IMR-90 (cell line): ENCODE measurements around the gene ARHGAP32. TPM values are rescaled to one million over a fixed set of nuclear protein-coding genes. Genes with fewer than 3 reads are reported as not detected.

ENCODE experiments used
- ATAC-seq: fragments of 200-7000 bp; cut with Tn5 transposase; 2 replicates; pipeline ENCODE4 v1.9.1; 2020; ENCODE audit warnings: low read depth, mild to moderate bottlenecking, moderate library complexity
- BruUV-seq: library from RNA; stranded (reverse); fragments of 400-500 nt; replicated peaks from 2 replicates; lab custom pipeline; 2021; lab: Mats Ljungman, UMichigan
- CTCF ChIA-PET: fragments of 300-600 bp; formaldehyde crosslinking; extraction: SDS; loops from one replicate; lab custom pipeline; 2021; ENCODE audit warnings: antibody characterized with exemption; lab: Yijun Ruan, JAX
- POLR2A ChIA-PET: fragments of 300-600 bp; sonication (Branson Sonifier 250); formaldehyde crosslinking; loops from one replicate; lab custom pipeline; 2022; ENCODE audit warnings: antibody characterized with exemption; ENCODE audit not compliant: unreplicated experiment; lab: Charles Lee
- DNase-seq: peaks from one replicate; pipeline ENCODE4 v3.0.0; 2013
- H2AFZ ChIP-seq: replicated peaks from 2 replicates; pipeline ENCODE3; 2013; ENCODE audit warnings: low read length, mild to moderate bottlenecking; ENCODE audit not compliant: poor library complexity
- H2AK5ac ChIP-seq: 2 replicates; pipeline ENCODE4 v1.6.1; 2013; ENCODE audit warnings: low read depth, low read length, inconsistent platforms
- H2AK9ac ChIP-seq: replicated peaks from 2 replicates; pipeline ENCODE3; 2013; ENCODE audit warnings: mild to moderate bottlenecking, low read depth, low read length, moderate library complexity; ENCODE audit not compliant: poor library complexity
- H2BK120ac ChIP-seq: 2 replicates; pipeline ENCODE4 v1.6.1; 2013; ENCODE audit warnings: low read depth, low read length, inconsistent platforms
- H2BK15ac ChIP-seq: 3 replicates; pipeline ENCODE4 v1.6.1; 2013; ENCODE audit warnings: low read depth, low read length, inconsistent platforms
- H2BK20ac ChIP-seq: 2 replicates; pipeline ENCODE4 v1.6.1; 2013; ENCODE audit warnings: low read depth, mild to moderate bottlenecking, inconsistent platforms, low read length, moderate library complexity
- H2BK5ac ChIP-seq: 2 replicates; pipeline ENCODE4 v1.6.1; 2013; ENCODE audit warnings: mild to moderate bottlenecking, low read depth, low read length, inconsistent platforms; ENCODE audit not compliant: poor library complexity, severe bottlenecking
- H3K14ac ChIP-seq: replicated peaks from 2 replicates; pipeline ENCODE4 v1.6.1; 2013; ENCODE audit warnings: low read depth, low read length, inconsistent platforms
- H3K18ac ChIP-seq: 2 replicates; pipeline ENCODE4 v1.6.1; 2013; ENCODE audit warnings: low read depth, low read length, control low read depth
- H3K23ac ChIP-seq: 2 replicates; pipeline ENCODE4 v1.6.1; 2013; ENCODE audit warnings: low read depth, low read length, inconsistent platforms
- H3K27ac ChIP-seq: 2 replicates; pipeline ENCODE4 v1.5.1; 2013; ENCODE audit warnings: mild to moderate bottlenecking, control low read depth, low read length; ENCODE audit not compliant: insufficient read depth
- H3K27me3 ChIP-seq: 2 replicates; pipeline ENCODE4 v1.6.1; 2013; ENCODE audit warnings: low read length; ENCODE audit not compliant: control insufficient read depth, insufficient read depth
- H3K36me3 ChIP-seq: 2 replicates; pipeline ENCODE4 v1.6.1; 2013; ENCODE audit warnings: low read length, mixed read lengths; ENCODE audit not compliant: control insufficient read depth, insufficient read depth
- H3K4ac ChIP-seq: 2 replicates; pipeline ENCODE4 v1.6.1; 2013; ENCODE audit warnings: low read depth, low read length, inconsistent platforms
- H3K4me1 ChIP-seq: 2 replicates; pipeline ENCODE4 v1.6.1; 2013; ENCODE audit warnings: low read length, mixed read lengths; ENCODE audit not compliant: control insufficient read depth, insufficient read depth
- H3K4me2 ChIP-seq: 2 replicates; pipeline ENCODE4 v1.6.1; 2013; ENCODE audit warnings: low read depth, mild to moderate bottlenecking, control low read depth, low read length, moderate library complexity
- H3K4me3 ChIP-seq: 2 replicates; pipeline ENCODE4 v1.5.1; 2013; ENCODE audit warnings: low read depth, mild to moderate bottlenecking, control low read depth, low read length, moderate library complexity; ENCODE audit not compliant: insufficient read depth
- H3K56ac ChIP-seq: 2 replicates; pipeline ENCODE4 v1.6.1; 2013; ENCODE audit warnings: low read length, inconsistent platforms; ENCODE audit not compliant: insufficient read depth; ENCODE audit errors: extremely low read depth
- H3K79me1 ChIP-seq, 2 experiments: 2 replicates each; pipeline ENCODE4 v1.6.1; 2013; ENCODE audit warnings: low read length in 2 of 2, inconsistent platforms in 1 of 2, low read depth in 1 of 2
- H3K9ac ChIP-seq: 2 replicates; pipeline ENCODE4 v1.6.1; 2013; ENCODE audit warnings: low read depth, low read length, control low read depth
- H3K9me1 ChIP-seq: 2 replicates; pipeline ENCODE4 v1.6.1; 2013; ENCODE audit warnings: low read length, inconsistent platforms; ENCODE audit not compliant: insufficient read depth
- H3K9me3 ChIP-seq: 2 replicates; pipeline ENCODE4 v1.6.1; 2013; ENCODE audit warnings: low read length; ENCODE audit not compliant: control insufficient read depth, insufficient read depth
- H4K20me1 ChIP-seq: 2 replicates; pipeline ENCODE4 v1.6.1; 2013; ENCODE audit warnings: low read length, inconsistent platforms; ENCODE audit not compliant: insufficient read depth
- H4K5ac ChIP-seq: 2 replicates; pipeline ENCODE4 v1.6.1; 2013; ENCODE audit warnings: mild to moderate bottlenecking, low read depth, low read length, control low read depth
- H4K8ac ChIP-seq, 2 experiments: 2 replicates each; pipeline ENCODE4 v1.6.1; 2013; ENCODE audit warnings: low read depth in 2 of 2, low read length in 2 of 2, control low read depth in 1 of 2, inconsistent platforms in 1 of 2
- H4K91ac ChIP-seq: 2 replicates; pipeline ENCODE4 v1.6.1; 2013; ENCODE audit warnings: low read depth, low read length, inconsistent platforms; ENCODE audit not compliant: insufficient read depth
- BHLHE40 ChIP-seq: fragments of 150-350 bp; IDR thresholded peaks from 2 replicates; pipeline ENCODE4 v1.6.1; 2016; ENCODE audit warnings: mild to moderate bottlenecking, low read depth, low read length
- CEBPB ChIP-seq: IDR thresholded peaks from 2 replicates; pipeline ENCODE4 v1.6.1; 2012; ENCODE audit warnings: low read depth, low read length, improper control_type of control experiment
- CHD1 ChIP-seq: IDR thresholded peaks from 2 replicates; pipeline ENCODE4 v1.6.1; 2012; ENCODE audit warnings: low read depth, low read length, improper control_type of control experiment
- FOS ChIP-seq: fragments of 150-350 bp; IDR thresholded peaks from 2 replicates; pipeline ENCODE4 v1.6.1; 2016; ENCODE audit warnings: low read depth, low read length
- MAFK ChIP-seq: IDR thresholded peaks from 2 replicates; pipeline ENCODE4 v1.6.1; 2012; ENCODE audit warnings: low read depth, low read length, improper control_type of control experiment
- MAZ ChIP-seq: IDR thresholded peaks from 2 replicates; pipeline ENCODE4 v1.6.1; 2012; ENCODE audit warnings: low read depth, mild to moderate bottlenecking, low read length, improper control_type of control experiment, moderate library complexity, borderline replicate concordance
- MXI1 ChIP-seq: IDR thresholded peaks from 2 replicates; pipeline ENCODE4 v1.6.1; 2012; ENCODE audit warnings: low read depth, mild to moderate bottlenecking, low read length, moderate library complexity, borderline replicate concordance
- NFE2L2 ChIP-seq: fragments of 150-350 bp; IDR thresholded peaks from 2 replicates; pipeline ENCODE4 v1.6.1; 2016; ENCODE audit warnings: low read depth, mild to moderate bottlenecking, low read length
- POLR2A ChIP-seq: IDR thresholded peaks from 2 replicates; pipeline ENCODE4 v1.6.1; 2012; ENCODE audit warnings: mild to moderate bottlenecking, low read depth, low read length
- RAD21 ChIP-seq: IDR thresholded peaks from 2 replicates; pipeline ENCODE4 v1.6.1; 2012; ENCODE audit warnings: low read length, improper control_type of control experiment
- RCOR1 ChIP-seq: IDR thresholded peaks from 2 replicates; pipeline ENCODE4 v1.6.1; 2012; ENCODE audit warnings: mild to moderate bottlenecking, low read length, improper control_type of control experiment; ENCODE audit not compliant: insufficient replicate concordance
- RFX5 ChIP-seq: IDR thresholded peaks from 2 replicates; pipeline ENCODE4 v1.8.0; 2012; ENCODE audit warnings: low read depth, mild to moderate bottlenecking, low read length, moderate library complexity
- SMC3 ChIP-seq: fragments of 150-350 bp; IDR thresholded peaks from 2 replicates; pipeline ENCODE4 v1.6.1; 2016; ENCODE audit warnings: low read depth, mild to moderate bottlenecking, antibody characterized with exemption, low read length, moderate library complexity
- WGBS, 2 experiments: methylation state at CpG; one replicate each; pipeline versions ENCODE4 v1.1.5 to v1.1.7; 2013; ENCODE audit warnings: missing lambda C conversion rate in 2 of 2; ENCODE audit not compliant: insufficient read length in 1 of 2; ENCODE audit errors: extremely low coverage in 2 of 2; 5-methylcytosine and 5-hydroxymethylcytosine counted together
- dilution Hi-C: fragments of 300-500 bp; cut with HindIII; formaldehyde crosslinking; loops from one replicate; pipeline ENCODE4 v1.14.3; 2018; ENCODE audit warnings: low sequenced_read_pairs; ENCODE audit not compliant: unreplicated experiment
- in situ Hi-C: fragments of 300-500 bp; cut with MboI; formaldehyde crosslinking; loops from 3 replicates; pipeline ENCODE4 v1.14.3; 2019; ENCODE audit warnings: low sequenced_read_pairs, inconsistent platforms, mixed read lengths
- intact Hi-C: fragments of 100-400 bp; cut with micrococcal nuclease; formaldehyde crosslinking; loops from 2 replicates; pipeline ENCODE4 v1.10.0; 2022
- polyA plus RNA-seq, 3 experiments: library from polyadenylated mRNA; depleted of rRNA; stranded (reverse); fragments of >200 nt; gene quantifications; 2 replicates each; pipeline ENCODE4 v1.2.3, GENCODE V29; 2012; ENCODE audit warnings: low replicate concordance in 1 of 3
- total RNA-seq: library from RNA; depleted of rRNA; stranded (reverse); fragments of >200 nt; gene quantifications from 2 replicates; pipeline ENCODE4 v1.2.3, GENCODE V29; 2012
- TF ChIP-seq, protein P1 (sequence below): conservative IDR thresholded peaks from 2 replicates; pipeline ENCODE4 v1.5.1; 2012; ENCODE audit warnings: mild to moderate bottlenecking, low read depth, low read length, improper control_type of control experiment
- TF ChIP-seq, protein P2 (sequence below): fragments of 150-350 bp; IDR thresholded peaks from 2 replicates; pipeline ENCODE4 v1.6.1; 2017; ENCODE audit warnings: mild to moderate bottlenecking, antibody characterized with exemption, low read length, low read depth
- TF ChIP-seq, protein P3 (sequence below): fragments of 150-350 bp; IDR thresholded peaks from 2 replicates; pipeline ENCODE4 v1.6.1; 2016; ENCODE audit warnings: low read depth, mild to moderate bottlenecking, low read length, moderate library complexity, borderline replicate concordance

The ARHGAP32 gene
- total and polyA plus RNA-seq, 2 of the 4 experiments (the other 2 are of a cell fraction), result 4.1 to 8.4 TPM

DNA sequence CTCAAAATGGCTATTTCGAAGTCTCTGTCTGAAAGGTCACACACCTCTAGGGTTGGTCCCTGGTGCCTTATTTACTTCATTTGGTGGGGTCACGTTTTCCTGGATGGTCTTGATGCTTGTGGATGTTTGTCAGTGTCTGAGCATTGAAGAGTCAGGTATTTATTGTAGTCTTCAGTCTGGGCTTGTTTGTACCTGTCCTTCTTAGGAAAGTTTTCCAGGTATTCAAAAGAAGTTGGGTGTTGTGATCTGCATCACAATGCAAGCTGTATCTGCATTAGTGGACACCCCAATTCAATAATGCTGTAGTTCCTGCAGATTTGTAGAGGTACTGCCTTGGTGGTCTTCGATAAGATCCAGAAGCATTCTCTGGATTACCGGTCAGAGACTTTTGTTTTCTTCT is 186.0 kb downstream of the ARHGAP32 start:
- intact Hi-C loops (no loop called here), in situ Hi-C loops (no loop called here), dilution Hi-C loops (no loop called here)
- Histone ChIP-seq H3K27me3 (no peaks in the 10 kb centered on the region), H4K91ac (no peak overlapping the region), H3K4me3 (no peak overlapping the region), H2AK9ac (no peak overlapping the region), H3K18ac (no peak overlapping the region), H3K4me1 (no peaks in the 10 kb centered on the region), H4K8ac (no peak overlapping the region), H3K23ac (no peak overlapping the region), H3K56ac (no peak overlapping the region), H2BK15ac (no peak overlapping the region), H3K36me3 (no peaks in the 10 kb centered on the region), H2BK120ac (no peak overlapping the region), H3K79me1 (no peaks in the 10 kb centered on the region), H2AFZ (no peak overlapping the region), H3K4me2 (no peak overlapping the region), H3K4ac (no peak overlapping the region), H3K9me3 (no peaks in the 10 kb centered on the region), H3K14ac (no peak overlapping the region), H3K27ac (no peak overlapping the region), H3K9me1 (no peaks in the 10 kb centered on the region), H2BK5ac (no peak overlapping the region), H3K9ac (no peak overlapping the region), H2BK20ac (no peak overlapping the region), H4K20me1 (no peaks in the 10 kb centered on the region), H2AK5ac (no peak overlapping the region), H4K5ac (no peak overlapping the region)
- POLR2A ChIA-PET, result no interaction called here
- WGBS, 2 experiments, result no CpG with 5 or more reads among the region's 4 CpGs
- CTCF ChIA-PET, result no interaction called here
- ATAC-seq (no peak), DNase-seq (no peak)
- BruUV-seq, result no TSS peak
- TF ChIP-seq RCOR1, result no peak
- TF ChIP-seq SMC3, result no peak
- no peak for TF ChIP-seq CEBPB
- no peak for TF ChIP-seq MAZ
- TF ChIP-seq POLR2A, result no peak
- TF ChIP-seq RFX5, result no peak
- TF ChIP-seq, protein P1, sequence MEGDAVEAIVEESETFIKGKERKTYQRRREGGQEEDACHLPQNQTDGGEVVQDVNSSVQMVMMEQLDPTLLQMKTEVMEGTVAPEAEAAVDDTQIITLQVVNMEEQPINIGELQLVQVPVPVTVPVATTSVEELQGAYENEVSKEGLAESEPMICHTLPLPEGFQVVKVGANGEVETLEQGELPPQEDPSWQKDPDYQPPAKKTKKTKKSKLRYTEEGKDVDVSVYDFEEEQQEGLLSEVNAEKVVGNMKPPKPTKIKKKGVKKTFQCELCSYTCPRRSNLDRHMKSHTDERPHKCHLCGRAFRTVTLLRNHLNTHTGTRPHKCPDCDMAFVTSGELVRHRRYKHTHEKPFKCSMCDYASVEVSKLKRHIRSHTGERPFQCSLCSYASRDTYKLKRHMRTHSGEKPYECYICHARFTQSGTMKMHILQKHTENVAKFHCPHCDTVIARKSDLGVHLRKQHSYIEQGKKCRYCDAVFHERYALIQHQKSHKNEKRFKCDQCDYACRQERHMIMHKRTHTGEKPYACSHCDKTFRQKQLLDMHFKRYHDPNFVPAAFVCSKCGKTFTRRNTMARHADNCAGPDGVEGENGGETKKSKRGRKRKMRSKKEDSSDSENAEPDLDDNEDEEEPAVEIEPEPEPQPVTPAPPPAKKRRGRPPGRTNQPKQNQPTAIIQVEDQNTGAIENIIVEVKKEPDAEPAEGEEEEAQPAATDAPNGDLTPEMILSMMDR, result no peak
- TF ChIP-seq FOS, result no peak
- TF ChIP-seq CHD1, result no peak
- TF ChIP-seq MXI1, result no peak
- no peak for TF ChIP-seq MAFK
- TF ChIP-seq, protein P2, sequence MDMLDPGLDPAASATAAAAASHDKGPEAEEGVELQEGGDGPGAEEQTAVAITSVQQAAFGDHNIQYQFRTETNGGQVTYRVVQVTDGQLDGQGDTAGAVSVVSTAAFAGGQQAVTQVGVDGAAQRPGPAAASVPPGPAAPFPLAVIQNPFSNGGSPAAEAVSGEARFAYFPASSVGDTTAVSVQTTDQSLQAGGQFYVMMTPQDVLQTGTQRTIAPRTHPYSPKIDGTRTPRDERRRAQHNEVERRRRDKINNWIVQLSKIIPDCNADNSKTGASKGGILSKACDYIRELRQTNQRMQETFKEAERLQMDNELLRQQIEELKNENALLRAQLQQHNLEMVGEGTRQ, result no peak
- TF ChIP-seq, protein P3, sequence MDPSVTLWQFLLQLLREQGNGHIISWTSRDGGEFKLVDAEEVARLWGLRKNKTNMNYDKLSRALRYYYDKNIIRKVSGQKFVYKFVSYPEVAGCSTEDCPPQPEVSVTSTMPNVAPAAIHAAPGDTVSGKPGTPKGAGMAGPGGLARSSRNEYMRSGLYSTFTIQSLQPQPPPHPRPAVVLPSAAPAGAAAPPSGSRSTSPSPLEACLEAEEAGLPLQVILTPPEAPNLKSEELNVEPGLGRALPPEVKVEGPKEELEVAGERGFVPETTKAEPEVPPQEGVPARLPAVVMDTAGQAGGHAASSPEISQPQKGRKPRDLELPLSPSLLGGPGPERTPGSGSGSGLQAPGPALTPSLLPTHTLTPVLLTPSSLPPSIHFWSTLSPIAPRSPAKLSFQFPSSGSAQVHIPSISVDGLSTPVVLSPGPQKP, result no peak
- no peak for TF ChIP-seq NFE2L2
- TF ChIP-seq RAD21, result no peak
- no peak for TF ChIP-seq BHLHE40
